ENCODE data around the gene IFI44. TPM values are rescaled to one million over a fixed set of nuclear protein-coding genes. Genes with fewer than 3 reads are reported as not detected.

IFI44 gene
- total RNA-seq, 1 donor, result 55.1 TPM

DNA sequence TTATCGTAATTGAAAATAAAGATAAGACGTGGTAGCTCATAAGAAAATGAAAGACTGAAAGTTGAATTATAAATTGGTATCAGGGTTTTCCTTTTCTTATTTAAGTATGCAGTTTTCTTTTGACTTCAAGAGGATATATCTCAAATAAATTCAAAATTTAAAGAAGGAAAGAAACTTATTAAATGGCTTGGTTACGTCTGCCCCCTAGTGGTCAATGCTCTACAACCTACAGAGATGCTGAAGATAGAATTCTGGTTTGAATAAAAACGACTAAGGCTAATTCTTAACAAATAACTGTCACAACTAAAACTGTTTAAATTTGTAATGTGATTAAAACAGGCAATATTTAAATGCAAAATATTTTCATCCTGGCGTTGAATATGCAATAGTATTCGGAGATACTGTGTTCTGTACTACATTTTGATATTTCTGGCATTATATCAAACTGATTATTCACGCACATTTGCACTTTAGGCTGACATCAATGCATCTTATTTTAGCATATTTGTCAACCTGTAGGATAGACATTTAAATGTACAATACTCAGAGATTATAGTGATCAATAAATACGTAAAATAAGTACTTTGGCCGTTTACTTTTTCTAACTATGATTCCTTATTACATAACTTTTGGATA lies 26.8 kb downstream of the IFI44 start:
- no peak overlapping the region for H3K4me3 ChIP-seq (ENCODE audit: low read length)
- no peaks in the 10 kb centered on the region for H3K27me3 ChIP-seq (ENCODE audit: insufficient read depth, low read length)
- no peaks in the 10 kb centered on the region for H3K9me3 ChIP-seq (ENCODE audit: low read depth, low read length)
- H3K4me1 ChIP-seq (ENCODE audit: insufficient read depth, low read length), result no peaks in the 10 kb centered on the region

DNA sequence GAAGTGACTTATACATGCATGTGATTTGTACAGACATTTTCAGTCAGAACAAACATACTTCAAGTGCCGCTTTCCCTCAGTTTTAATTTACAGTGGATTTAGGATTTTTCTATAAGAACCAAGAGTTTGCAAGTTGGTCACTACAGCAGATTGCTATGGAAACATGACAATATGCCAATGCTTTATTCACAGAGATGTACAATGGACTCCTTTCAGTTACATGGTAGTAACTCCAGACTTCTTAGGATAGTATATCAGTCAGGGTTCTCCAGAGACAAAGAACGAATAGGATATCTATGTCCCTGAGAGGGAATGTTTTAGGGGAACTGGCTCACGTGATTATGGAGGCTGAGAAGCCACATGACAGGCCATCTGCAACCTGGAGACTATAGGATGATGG lies 27.4 kb downstream of the IFI44 start:
- Histone ChIP-seq H3K4me1 (ENCODE audit: insufficient read depth, low read length) (no peaks in the 10 kb centered on the region), H3K9me3 (ENCODE audit: low read depth, low read length) (no peaks in the 10 kb centered on the region), H3K27me3 (ENCODE audit: insufficient read depth, low read length) (no peaks in the 10 kb centered on the region), H3K4me3 (ENCODE audit: low read length) (no peak overlapping the region)

DNA sequence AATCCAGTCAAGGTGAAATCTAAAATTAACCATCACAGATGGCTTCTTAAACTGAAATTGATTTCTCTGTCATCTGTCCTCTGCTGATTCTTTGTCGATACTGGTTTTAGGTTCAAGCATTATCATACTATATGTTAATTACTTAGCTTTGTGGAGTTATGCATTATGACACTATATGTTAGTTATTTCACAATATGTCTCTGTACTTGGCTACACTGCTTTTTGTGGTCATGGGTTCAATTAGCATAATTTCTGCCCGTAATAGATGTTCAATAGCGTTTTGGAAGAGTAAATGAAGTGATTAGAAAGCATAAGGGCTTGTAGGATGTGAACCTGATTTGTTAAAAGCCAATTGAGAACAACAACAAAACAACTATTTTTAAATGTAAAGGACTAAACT lies 28.2 kb downstream of the IFI44 start:
- Histone ChIP-seq H3K27me3 (ENCODE audit: insufficient read depth, low read length) (no peaks in the 10 kb centered on the region), H3K9me3 (ENCODE audit: low read depth, low read length) (no peaks in the 10 kb centered on the region), H3K4me1 (ENCODE audit: insufficient read depth, low read length) (no peaks in the 10 kb centered on the region), H3K4me3 (ENCODE audit: low read length) (no peak overlapping the region)

GRCh38 chr1:78678324-78678723 lies 28.7 kb downstream of the IFI44 start:
- no peaks in the 10 kb centered on the region for H3K9me3 ChIP-seq (ENCODE audit: low read depth, low read length)
- H3K4me3 ChIP-seq (ENCODE audit: low read length), result no peak overlapping the region
- no peaks in the 10 kb centered on the region for H3K4me1 ChIP-seq (ENCODE audit: insufficient read depth, low read length)
- H3K27me3 ChIP-seq (ENCODE audit: insufficient read depth, low read length), result no peaks in the 10 kb centered on the region

GRCh38 chr1:78681265-78681664 lies 31.6 kb downstream of the IFI44 start:
- Histone ChIP-seq H3K4me1 (ENCODE audit: insufficient read depth, low read length) (no peaks in the 10 kb centered on the region), H3K27me3 (ENCODE audit: insufficient read depth, low read length) (peaks cover 4% of the 10 kb centered on the region), H3K4me3 (ENCODE audit: low read length) (no peak overlapping the region), H3K9me3 (ENCODE audit: low read depth, low read length) (no peaks in the 10 kb centered on the region)

DNA sequence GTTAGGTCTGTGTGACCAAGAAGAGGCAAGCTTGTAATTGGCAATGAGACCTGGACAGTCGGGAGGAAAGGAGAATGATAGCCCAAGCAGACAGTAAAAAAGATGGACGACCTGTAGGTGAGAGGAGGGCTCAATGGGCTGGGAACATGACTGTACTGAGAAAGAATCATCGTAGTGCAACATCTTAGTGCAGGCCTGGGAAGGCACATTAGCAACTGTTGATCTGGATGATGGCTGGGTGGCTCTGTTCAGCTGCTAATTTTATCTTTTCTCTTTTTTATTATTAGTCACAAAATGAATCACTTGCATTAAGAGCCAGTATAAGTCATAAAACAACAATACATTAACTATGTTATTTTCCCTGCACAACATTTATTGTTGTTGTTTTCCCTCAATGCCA lies 32.9 kb downstream of the IFI44 start:
- Histone ChIP-seq H3K27me3 (ENCODE audit: insufficient read depth, low read length) (peaks cover 4% of the 10 kb centered on the region), H3K4me1 (ENCODE audit: insufficient read depth, low read length) (no peaks in the 10 kb centered on the region), H3K9me3 (ENCODE audit: low read depth, low read length) (no peaks in the 10 kb centered on the region), H3K4me3 (ENCODE audit: low read length) (no peak overlapping the region)

GRCh38 chr1:78683079-78683478 lies 33.4 kb downstream of the IFI44 start:
- H3K27me3 ChIP-seq (ENCODE audit: insufficient read depth, low read length), result peaks cover 4% of the 10 kb centered on the region
- H3K4me1 ChIP-seq (ENCODE audit: insufficient read depth, low read length), result no peaks in the 10 kb centered on the region
- no peak overlapping the region for H3K4me3 ChIP-seq (ENCODE audit: low read length)

GRCh38 chr1:78687315-78687714 lies 37.7 kb downstream of the IFI44 start:
- H3K4me1 ChIP-seq (ENCODE audit: insufficient read depth, low read length), result no peaks in the 10 kb centered on the region
- no peak overlapping the region for H3K4me3 ChIP-seq (ENCODE audit: low read length)
- H3K9me3 ChIP-seq (ENCODE audit: low read depth, low read length), result no peaks in the 10 kb centered on the region
- H3K27me3 ChIP-seq (ENCODE audit: insufficient read depth, low read length), result peaks cover 4% of the 10 kb centered on the region

More at GRCh38 chr1:78683079-78683478, 33.4 kb downstream of the IFI44 start:
- H3K9me3 ChIP-seq (ENCODE audit: low read depth, low read length), result no peaks in the 10 kb centered on the region

- Histone ChIP-seq H3K27me3 (ENCODE audit: insufficient read depth, low read length) (peaks cover 4% of the 10 kb centered on the region), H3K4me1 (ENCODE audit: insufficient read depth, low read length) (no peaks in the 10 kb centered on the region), H3K4me3 (ENCODE audit: low read length) (no peak overlapping the region), H3K9me3 (ENCODE audit: low read depth, low read length) (no peaks in the 10 kb centered on the region)
These were observed 38.3 kb downstream of the IFI44 start for GRCh38 chr1:78687914-78688313.

DNA sequence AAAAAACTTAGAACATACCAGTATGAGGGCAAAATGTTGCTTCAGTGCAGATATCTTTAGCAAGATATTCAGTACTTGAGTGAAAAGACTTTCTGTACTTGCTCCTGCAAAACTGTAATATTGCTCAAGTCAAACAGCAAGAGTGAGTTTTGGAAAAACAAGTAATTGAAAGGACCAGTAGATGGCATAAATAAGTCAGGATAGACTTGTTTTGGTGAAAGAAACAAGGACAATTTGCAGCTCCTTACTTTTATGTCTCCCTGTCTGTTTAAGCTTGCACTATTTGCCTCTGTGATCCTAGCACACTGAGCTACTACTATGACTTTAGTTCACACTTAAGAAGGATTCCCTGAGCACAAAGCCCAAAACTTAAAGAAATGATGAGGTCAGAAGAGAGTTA lies 39.1 kb downstream of the IFI44 start:
- Histone ChIP-seq H3K4me3 (ENCODE audit: low read length) (no peak overlapping the region), H3K27me3 (ENCODE audit: insufficient read depth, low read length) (peaks cover 4% of the 10 kb centered on the region), H3K4me1 (ENCODE audit: insufficient read depth, low read length) (no peaks in the 10 kb centered on the region), H3K9me3 (ENCODE audit: low read depth, low read length) (no peaks in the 10 kb centered on the region)

GRCh38 chr1:78690516-78690915 lies 40.9 kb downstream of the IFI44 start:
- H3K4me3 ChIP-seq (ENCODE audit: low read length), result no peak overlapping the region
- H3K27me3 ChIP-seq (ENCODE audit: insufficient read depth, low read length), result no peaks in the 10 kb centered on the region
- H3K9me3 ChIP-seq (ENCODE audit: low read depth, low read length), result no peaks in the 10 kb centered on the region
- H3K4me1 ChIP-seq (ENCODE audit: insufficient read depth, low read length), result no peaks in the 10 kb centered on the region

DNA sequence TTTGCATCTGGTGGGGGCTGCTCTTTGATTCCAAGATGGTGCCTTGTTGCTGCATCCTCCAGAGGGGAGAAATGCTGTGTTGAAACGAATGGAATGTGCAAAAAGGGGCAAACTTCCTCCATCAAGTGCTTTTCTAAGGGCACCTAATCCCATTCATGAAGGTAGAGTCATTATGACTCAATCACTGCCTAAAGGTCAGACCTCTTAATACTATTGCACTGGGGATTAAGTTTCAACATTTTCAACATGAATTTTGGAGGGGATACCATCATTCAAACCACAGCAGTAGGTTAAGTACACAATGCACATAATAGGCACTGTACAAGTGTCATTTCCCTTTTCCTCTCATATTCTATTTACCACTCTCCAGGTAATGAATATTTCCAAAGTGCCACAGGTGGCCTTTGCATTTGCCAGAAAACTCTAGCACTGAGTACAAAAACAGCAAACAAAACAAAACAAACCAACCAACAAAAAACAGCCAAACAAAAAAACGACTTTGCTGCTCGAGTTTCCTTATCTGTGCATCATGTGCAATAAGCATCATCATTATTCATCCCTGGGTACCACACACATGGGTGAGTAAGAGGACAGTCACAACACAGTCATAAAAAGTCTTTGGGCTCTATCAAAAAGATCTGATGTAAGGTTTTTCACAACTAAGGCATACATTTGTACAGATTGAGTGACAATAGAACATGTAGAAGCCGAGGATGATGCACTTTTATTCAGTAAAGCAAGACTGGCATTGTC lies 42.5 kb downstream of the IFI44 start:
- no peaks in the 10 kb centered on the region for H3K9me3 ChIP-seq (ENCODE audit: low read depth, low read length)
- H3K27me3 ChIP-seq (ENCODE audit: insufficient read depth, low read length), result no peaks in the 10 kb centered on the region
- H3K4me3 ChIP-seq (ENCODE audit: low read length), result no peak overlapping the region
- H3K4me1 ChIP-seq (ENCODE audit: insufficient read depth, low read length), result no peaks in the 10 kb centered on the region

DNA sequence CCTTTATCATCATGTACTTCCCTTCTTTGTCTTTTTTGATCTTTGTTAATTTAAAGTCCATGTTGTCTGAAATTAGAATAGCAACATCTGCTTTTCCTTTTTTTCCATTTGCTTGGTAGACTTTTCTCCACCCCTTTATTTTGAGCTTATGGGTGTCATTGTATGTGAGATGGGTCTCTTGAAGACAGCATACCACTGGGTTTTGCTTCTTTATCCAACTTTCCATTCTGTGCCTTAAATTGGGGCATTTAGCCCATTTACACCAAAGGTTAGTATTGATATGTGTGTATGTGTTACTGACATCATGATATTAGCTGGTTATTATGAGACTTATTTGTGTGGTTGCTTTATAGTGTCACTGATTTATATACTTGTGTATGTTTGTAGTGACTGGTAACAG lies 50.2 kb downstream of the IFI44 start:
- peaks cover 9% of the 10 kb centered on the region for H3K9me3 ChIP-seq (ENCODE audit: low read depth, low read length)
- H3K4me1 ChIP-seq (ENCODE audit: insufficient read depth, low read length), result no peaks in the 10 kb centered on the region
- H3K27me3 ChIP-seq (ENCODE audit: insufficient read depth, low read length), result no peaks in the 10 kb centered on the region
- no peak overlapping the region for H3K4me3 ChIP-seq (ENCODE audit: low read length)

DNA sequence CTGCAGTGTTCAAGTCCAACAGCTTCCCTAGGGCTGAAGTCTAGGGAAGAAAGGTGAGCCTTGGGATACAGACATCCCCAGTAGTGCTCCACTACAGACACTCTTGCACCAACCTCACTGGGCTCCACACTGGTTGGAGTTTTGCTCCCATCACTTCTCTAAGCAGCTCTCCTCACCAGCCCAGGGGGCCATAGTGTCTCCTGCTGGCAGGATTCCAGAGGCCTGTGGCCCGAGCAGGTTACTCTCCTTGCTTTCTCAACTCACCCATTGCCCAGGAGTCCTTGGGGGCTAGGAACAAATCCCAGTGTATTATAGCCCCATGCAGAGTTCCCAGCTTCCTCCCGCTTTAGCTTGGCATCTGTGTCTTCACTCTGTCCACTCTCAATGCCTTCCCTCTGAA lies 52.8 kb downstream of the IFI44 start:
- Histone ChIP-seq H3K27me3 (ENCODE audit: insufficient read depth, low read length) (no peaks in the 10 kb centered on the region), H3K4me3 (ENCODE audit: low read length) (no peak overlapping the region), H3K4me1 (ENCODE audit: insufficient read depth, low read length) (no peaks in the 10 kb centered on the region), H3K9me3 (ENCODE audit: low read depth, low read length) (peaks cover 9% of the 10 kb centered on the region)

- Histone ChIP-seq H3K27me3 (ENCODE audit: insufficient read depth, low read length) (no peaks in the 10 kb centered on the region), H3K4me1 (ENCODE audit: insufficient read depth, low read length) (no peaks in the 10 kb centered on the region), H3K9me3 (ENCODE audit: low read depth, low read length) (peaks cover 9% of the 10 kb centered on the region), H3K4me3 (ENCODE audit: low read length) (no peak overlapping the region)
These were observed 54.2 kb downstream of the IFI44 start for GRCh38 chr1:78703806-78704205.

DNA sequence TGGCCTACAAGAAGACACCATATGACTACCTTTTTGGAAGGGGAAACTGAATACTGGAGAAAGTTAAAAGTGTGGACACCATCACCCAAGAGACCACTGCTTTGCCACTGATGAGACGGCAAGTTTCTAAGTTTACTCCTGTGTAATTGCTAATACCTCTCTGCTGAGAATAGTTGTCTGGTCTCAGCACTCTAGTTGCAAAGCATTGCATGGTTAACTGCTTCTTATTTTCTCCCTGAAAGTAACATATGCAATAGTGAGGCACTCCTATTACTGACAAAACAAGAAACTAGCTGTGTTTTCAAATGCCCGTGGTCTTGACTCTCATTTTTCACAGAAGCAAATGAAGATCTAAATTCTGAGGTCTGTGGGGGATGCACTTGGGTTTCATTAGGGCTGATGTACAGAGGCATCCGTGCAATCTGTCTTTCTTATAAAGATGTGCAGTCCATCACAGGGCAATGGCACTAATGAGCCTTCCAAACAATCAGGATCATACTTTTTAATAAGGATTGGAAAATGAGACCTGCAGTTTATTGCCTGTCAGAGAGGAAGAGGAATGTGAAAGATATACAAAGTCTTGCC lies 62.9 kb downstream of the IFI44 start:
- no peaks in the 10 kb centered on the region for H3K27me3 ChIP-seq (ENCODE audit: insufficient read depth, low read length)

More for the DNA sequence above, 62.9 kb downstream of the IFI44 start:
- Histone ChIP-seq H3K4me1 (ENCODE audit: insufficient read depth, low read length) (no peaks in the 10 kb centered on the region), H3K4me3 (ENCODE audit: low read length) (no peak overlapping the region), H3K9me3 (ENCODE audit: low read depth, low read length) (no peaks in the 10 kb centered on the region)
